Suprapubic skin (tissue), 4 donors: ENCODE results near the gene HOXA4. TPM values are rescaled to one million over a fixed set of nuclear protein-coding genes. Genes with fewer than 3 reads are reported as not detected.
A peak's percentile ranks its signal among the peaks of the same experiment; 100 is the strongest.

Experiments
- DNase-seq, 2 donors: peaks; one replicate each; pipeline ENCODE4 v3.0.0-alpha.2; 2019; ENCODE audit warnings: low spot score in 2 of 2
- H3K27ac ChIP-seq: fragments of 200-600 bp; sonication (generic); one replicate; pipeline ENCODE4 v1.5.1; 2019
- H3K27me3 ChIP-seq: fragments of 200-600 bp; sonication (generic); one replicate; pipeline ENCODE4 v1.5.1; 2019
- H3K36me3 ChIP-seq: fragments of 200-600 bp; sonication (generic); one replicate; pipeline ENCODE4 v1.5.1; 2019
- H3K4me1 ChIP-seq: fragments of 200-600 bp; sonication (generic); one replicate; pipeline ENCODE4 v1.5.1; 2019
- H3K4me3 ChIP-seq: fragments of 200-600 bp; sonication (generic); one replicate; pipeline ENCODE4 v1.5.1; 2019; ENCODE audit warnings: mild to moderate bottlenecking
- H3K9me3 ChIP-seq: fragments of 200-600 bp; sonication (generic); one replicate; pipeline ENCODE4 v1.5.1; 2019
- CTCF ChIP-seq, 2 donors: fragments of 200-600 bp in 1 of 2; fragments of 450-650 bp in 1 of 2; sonication (generic) in 1 of 2; IDR thresholded peaks; one replicate each; pipeline ENCODE4 v1.5.1; 2016 to 2019; ENCODE audit warnings: antibody characterized with exemption in 2 of 2, mild to moderate bottlenecking in 1 of 2, moderate library complexity in 1 of 2
- EP300 ChIP-seq: sonication (generic); formaldehyde crosslinking; IDR thresholded peaks from one replicate; pipeline ENCODE4 v1.6.1; 2017; ENCODE audit warnings: antibody characterized with exemption
- POLR2A ChIP-seq, 2 donors: fragments of 450-650 bp; IDR thresholded peaks; one replicate each; pipeline ENCODE4 v1.6.1; 2017; ENCODE audit warnings: antibody characterized with exemption in 2 of 2, mild to moderate bottlenecking in 2 of 2, moderate library complexity in 2 of 2
- POLR2AphosphoS5 ChIP-seq, 3 donors: sonication (generic); formaldehyde crosslinking; IDR thresholded peaks; one replicate each; pipeline ENCODE4 v1.6.1; 2017; ENCODE audit warnings: antibody characterized with exemption in 3 of 3
- WGBS: methylation state at CpG from one replicate; pipeline ENCODE4 v1.1.5; 2018; 5-methylcytosine and 5-hydroxymethylcytosine counted together
- total RNA-seq, 4 donors: library from RNA; depleted of rRNA; stranded (reverse); fragments of >200 nt; gene quantifications; one replicate each; pipeline ENCODE4 v1.1.0, GENCODE V29; 2016

The HOXA4 gene
- total RNA-seq, 4 donors from 2014 or later, result 1.8 to 4.7 (median 2.5) TPM

- Histone ChIP-seq H3K4me3 (peak overlapping the region; percentile 84), H3K27me3 (peaks cover 5% of the 10 kb centered on the region), H3K36me3 (no peaks in the 10 kb centered on the region), H3K9me3 (no peaks in the 10 kb centered on the region), H3K27ac (peak overlapping the region; percentile 94), H3K4me1 (peaks cover 64% of the 10 kb centered on the region)
- TF ChIP-seq POLR2AphosphoS5 (IDR thresholded peaks at IDR 0.05) (no peak), CTCF (IDR thresholded peaks at IDR 0.05) (no peak), POLR2A (IDR thresholded peaks at IDR 0.05) (no peak), EP300 (no peak)
- 62% methylated on average over 12 of the region's 12 CpGs for WGBS
- peak; percentile 74 to 79 for DNase-seq
These were observed 44.5 kb upstream of the HOXA4 start for GRCh38 chr7:27174874-27175625.

- Histone ChIP-seq H3K4me3 (peak within 1 kb of the TSS; percentile 84), H3K27me3 (peaks cover 8% of the 10 kb centered on the region), H3K4me1 (peaks cover 64% of the 10 kb centered on the region), H3K9me3 (no peaks in the 10 kb centered on the region), H3K27ac (peak within 1 kb of the TSS; percentile 94), H3K36me3 (no peaks in the 10 kb centered on the region)
- DNase-seq, result peak; percentile 81 to 85
- TF ChIP-seq POLR2A (IDR thresholded peaks at IDR 0.05) (peak in 1 of 2 donors; percentile 39), CTCF (IDR thresholded peaks at IDR 0.05) (no peak)
- WGBS, result 37% methylated on average over 13 of the region's 82 CpGs
These were observed 43.7 kb upstream of the HOXA4 start, which contains the start of gene HOXA10 for GRCh38 chr7:27173956-27174873. Gene HOXA10, minus strand, starts transcription at chr7:27174320. Its CDS starts 14 bp downstream, at chr7:27174306.

DNA sequence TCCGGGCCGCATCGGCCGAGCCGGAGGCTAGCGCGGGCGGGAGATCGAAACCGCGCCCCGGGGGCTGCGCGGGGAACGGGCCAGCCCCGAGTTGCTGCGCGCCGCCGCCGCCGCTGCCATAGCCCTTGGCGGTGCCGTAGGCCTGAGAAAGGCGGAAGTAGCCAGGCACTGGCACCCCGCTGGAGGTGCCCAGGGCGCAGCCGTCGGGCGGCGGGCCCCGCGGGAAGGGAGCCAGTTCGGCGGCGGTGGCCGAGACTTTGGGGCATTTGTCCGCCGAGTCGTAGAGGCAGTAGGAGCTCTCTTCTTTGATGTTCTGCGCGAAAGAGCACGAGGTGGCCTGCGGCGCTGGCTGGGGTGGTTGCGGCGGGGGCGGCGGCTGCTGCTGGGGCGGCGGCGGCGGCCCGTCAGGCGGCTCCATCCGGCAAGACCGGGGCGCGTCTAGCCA lies 43.0 kb upstream of the HOXA4 start:
- Histone ChIP-seq H3K4me3 (peak overlapping the region; percentile 84), H3K9me3 (no peaks in the 10 kb centered on the region), H3K27ac (peak overlapping the region; percentile 94), H3K36me3 (no peaks in the 10 kb centered on the region), H3K4me1 (peaks cover 71% of the 10 kb centered on the region), H3K27me3 (peaks cover 11% of the 10 kb centered on the region)
- DNase-seq, result peak; percentile 72 to 73
- no CpG with 5 or more reads among the region's 59 CpGs for WGBS
- TF ChIP-seq POLR2AphosphoS5 (IDR thresholded peaks at IDR 0.05) (no peak), CTCF (IDR thresholded peaks at IDR 0.05) (no peak), POLR2A (IDR thresholded peaks at IDR 0.05) (no peak), EP300 (no peak)

DNA sequence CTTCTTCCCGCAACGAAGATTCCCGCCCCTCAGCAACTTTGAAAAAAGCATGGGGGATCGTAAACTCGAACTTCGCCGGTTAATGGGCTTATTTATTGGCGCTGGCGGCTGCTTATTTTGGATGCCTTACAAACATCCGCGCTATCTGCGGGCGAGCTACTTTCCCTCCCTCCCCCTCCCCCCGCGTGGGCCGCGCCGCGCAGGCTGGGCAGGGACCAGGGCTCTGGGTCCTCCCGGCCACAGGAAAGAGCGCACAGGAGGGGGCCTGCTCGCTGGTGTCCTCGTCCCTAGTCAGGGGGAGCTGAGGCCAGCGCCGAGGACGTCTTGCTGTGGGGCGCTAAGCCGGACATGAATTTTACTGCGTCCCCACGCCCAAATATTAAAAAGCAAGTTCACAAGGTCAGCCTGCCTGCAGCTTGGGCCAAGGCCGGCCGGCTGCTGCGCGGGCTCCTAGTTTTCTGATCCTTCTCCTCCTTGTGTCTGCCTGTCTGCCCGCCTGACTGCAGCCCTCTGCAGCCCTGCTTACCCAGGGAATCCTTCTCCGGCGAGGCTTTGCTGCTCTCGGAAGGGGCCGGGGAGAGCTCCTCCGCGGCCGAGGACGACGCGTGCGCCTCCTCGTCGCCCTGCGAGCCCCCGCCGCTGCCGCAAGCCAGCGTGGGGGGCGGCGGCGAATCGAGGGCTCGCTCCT lies 42.4 kb upstream of the HOXA4 start:
- Histone ChIP-seq H3K9me3 (no peaks in the 10 kb centered on the region), H3K4me1 (peaks cover 76% of the 10 kb centered on the region), H3K4me3 (peak overlapping the region; percentile 84), H3K27me3 (peaks cover 11% of the 10 kb centered on the region), H3K36me3 (no peaks in the 10 kb centered on the region), H3K27ac (peak overlapping the region; percentile 94)
- TF ChIP-seq EP300 (no peak), POLR2AphosphoS5 (IDR thresholded peaks at IDR 0.05) (no peak), POLR2A (IDR thresholded peaks at IDR 0.05) (no peak), CTCF (IDR thresholded peaks at IDR 0.05) (no peak)
- peak; percentile 85 to 89 for DNase-seq
- WGBS, result 4% methylated on average over 21 of the region's 58 CpGs
